Tibial nerve (tissue), 4 donors: ENCODE measurements around the gene DHX16. TPM values are rescaled to one million over a fixed set of nuclear protein-coding genes. Genes with fewer than 3 reads are reported as not detected.

ENCODE experiments used
- DNase-seq, 2 donors: peaks; one replicate each; pipeline ENCODE4 v3.0.0-alpha.2; 2019; ENCODE audit warnings: low spot score in 2 of 2
- H3K27ac ChIP-seq, 4 donors: fragments of 200-600 bp; sonication (generic) in 3 of 4; one replicate each; pipeline ENCODE4 v1.5.1; 2017 to 2019; ENCODE audit warnings: mild to moderate bottlenecking in 1 of 4
- H3K27me3 ChIP-seq, 2 donors: fragments of 200-600 bp; sonication (generic) in 1 of 2; one replicate each; pipeline versions ENCODE4 v1.5.1 to v1.6.0; 2017 to 2019
- H3K36me3 ChIP-seq, 3 donors: fragments of 200-600 bp; sonication (generic); one replicate each; pipeline ENCODE4 v1.5.1; 2018 to 2019
- H3K4me1 ChIP-seq, 4 donors: fragments of 200-600 bp; sonication (generic) in 3 of 4; one replicate each; pipeline ENCODE4 v1.5.1; 2017 to 2019
- H3K4me3 ChIP-seq, 4 donors: fragments of 200-600 bp; sonication (generic) in 3 of 4; one replicate each; pipeline ENCODE4 v1.5.1; 2017 to 2019; ENCODE audit warnings: mild to moderate bottlenecking in 1 of 4, moderate library complexity in 1 of 4
- H3K9me3 ChIP-seq, 4 donors: fragments of 200-600 bp; sonication (generic) in 3 of 4; one replicate each; pipeline ENCODE4 v1.5.1; 2017 to 2019
- CTCF ChIP-seq, 5 experiments: fragments of 200-600 bp in 3 of 5; fragments of 450-650 bp in 2 of 5; sonication (generic) in 3 of 5; IDR thresholded peaks; one replicate each; pipeline ENCODE4 v1.5.1; 2016 to 2019; ENCODE audit warnings: antibody characterized with exemption in 5 of 5, mild to moderate bottlenecking in 3 of 5, moderate library complexity in 2 of 5
- EP300 ChIP-seq, 2 donors: sonication (generic); formaldehyde crosslinking; IDR thresholded peaks; one replicate each; pipeline ENCODE4 v1.6.1; 2017; ENCODE audit warnings: antibody characterized with exemption in 2 of 2, mild to moderate bottlenecking in 1 of 2
- POLR2A ChIP-seq, 2 donors: fragments of 450-650 bp; IDR thresholded peaks; one replicate each; pipeline ENCODE4 v1.6.1; 2017; ENCODE audit warnings: antibody characterized with exemption in 2 of 2, mild to moderate bottlenecking in 2 of 2, moderate library complexity in 2 of 2
- WGBS, 2 donors: methylation state at CpG; one replicate each; pipeline ENCODE4 v1.1.5; 2018; 5-methylcytosine and 5-hydroxymethylcytosine counted together
- total RNA-seq, 4 donors: library from RNA; depleted of rRNA; stranded (reverse); fragments of >200 nt; gene quantifications; one replicate each; pipeline ENCODE4 v1.1.0, GENCODE V29; 2016

Gene DHX16
- total RNA-seq, 4 donors from 2014 or later: 22.7 to 40.2 (median 29.2) TPM

- H3K4me1 ChIP-seq: no peaks in the 10 kb centered on the region
- no peak for TF ChIP-seq POLR2A (IDR thresholded peaks at IDR 0.05)
- no peak for TF ChIP-seq EP300 (IDR thresholded peaks at IDR 0.05)
- no peak for TF ChIP-seq CTCF (IDR thresholded peaks at IDR 0.05)
- no peaks in the 10 kb centered on the region for H3K9me3 ChIP-seq
- 68 to 75% methylated on average over 7 of the region's 7 CpGs for WGBS, 2 donors
- DNase-seq: no peak
- H3K36me3 ChIP-seq: peaks cover 2 to 100% (median 48%) of the 10 kb centered on the region in 3 donors
- no peaks in the 10 kb centered on the region for H3K27me3 ChIP-seq
- no peak overlapping the region for H3K4me3 ChIP-seq
- no peak overlapping the region for H3K27ac ChIP-seq
Measured at GRCh38 chr6:30656513-30656912, 16.3 kb downstream of the DHX16 start.

DNA sequence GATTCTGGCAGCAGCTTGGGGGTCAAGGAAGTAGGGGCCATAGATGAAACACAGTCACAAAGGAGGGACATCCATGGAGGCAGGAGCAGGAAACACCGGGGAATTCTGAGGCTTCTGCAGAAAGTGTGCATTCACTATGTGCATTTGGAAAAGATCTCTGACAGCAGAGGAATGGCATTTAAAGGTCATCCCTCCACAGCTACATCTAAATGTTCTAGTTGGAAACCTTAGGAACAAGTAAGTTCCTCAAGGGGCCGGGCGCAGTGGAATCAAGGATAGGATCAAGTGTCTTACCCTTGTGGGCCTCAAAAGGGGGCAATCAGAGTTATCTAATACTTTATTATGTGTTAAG lies 17.1 kb downstream of the DHX16 start:
- H3K4me1 ChIP-seq: no peaks in the 10 kb centered on the region
- H3K27ac ChIP-seq: no peak overlapping the region
- no peaks in the 10 kb centered on the region for H3K27me3 ChIP-seq
- H3K9me3 ChIP-seq: no peaks in the 10 kb centered on the region
- peaks cover 0 to 100% (median 54%) of the 10 kb centered on the region in 3 donors for H3K36me3 ChIP-seq
- no peak for DNase-seq
- TF ChIP-seq CTCF (IDR thresholded peaks at IDR 0.05) (no peak), EP300 (IDR thresholded peaks at IDR 0.05) (no peak), POLR2A (IDR thresholded peaks at IDR 0.05) (no peak)
- H3K4me3 ChIP-seq: no peak overlapping the region
- 71 to 75% methylated on average over 3 of the region's 3 CpGs for WGBS, 2 donors

- no peaks in the 10 kb centered on the region for H3K9me3 ChIP-seq
- H3K36me3 ChIP-seq: peaks cover 0 to 97% (median 54%) of the 10 kb centered on the region in 3 donors
- no peak for TF ChIP-seq POLR2A (IDR thresholded peaks at IDR 0.05)
- TF ChIP-seq CTCF (IDR thresholded peaks at IDR 0.05): no peak
- TF ChIP-seq EP300 (IDR thresholded peaks at IDR 0.05): no peak
- H3K27me3 ChIP-seq: no peaks in the 10 kb centered on the region
- no peaks in the 10 kb centered on the region for H3K4me1 ChIP-seq
- H3K27ac ChIP-seq: no peak overlapping the region
- DNase-seq: no peak
- WGBS, 2 donors: 91% methylated on average over 19 of the region's 19 CpGs
- no peak overlapping the region for H3K4me3 ChIP-seq
Measured at GRCh38 chr6:30654798-30655742, 17.7 kb downstream of the DHX16 start.

GRCh38 chr6:30651143-30651542 lies 21.7 kb downstream of the DHX16 start:
- Histone ChIP-seq H3K27me3 (no peaks in the 10 kb centered on the region), H3K4me3 (no peak overlapping the region), H3K36me3 (peaks cover 0 to 63% (median 41%) of the 10 kb centered on the region in 3 donors), H3K27ac (no peak overlapping the region), H3K9me3 (no peaks in the 10 kb centered on the region), H3K4me1 (peaks cover 0 to 18% (median 6%) of the 10 kb centered on the region in 4 donors)
- DNase-seq: no peak
- no peak for TF ChIP-seq POLR2A (IDR thresholded peaks at IDR 0.05)
- no peak for TF ChIP-seq CTCF (IDR thresholded peaks at IDR 0.05)
- WGBS, 2 donors: 88 to 90% methylated on average over 12 of the region's 12 CpGs
